ENCODE results near the gene ZNF365.

- no peak for TF ChIP-seq CTCF (IDR thresholded peaks at IDR 0.05; ENCODE audit: poor library complexity)
- TF ChIP-seq EZH2 (IDR thresholded peaks at IDR 0.05; ENCODE audit: borderline replicate concordance) = no peak
Measured at GRCh38 chr10:62381385-62382102, 7.4 kb downstream of the ZNF365 start.

Data from hepatocyte (in vitro differentiated cells).